ENCODE measurements around the gene RABGGTB.
"Not testable (repeated sequence)": the region's sequence is repeated elsewhere in the genome, so short reads cannot be mapped to it uniquely, and the experiment has no call there.

RABGGTB gene

GRCh38 chr1:75812065-75812464, 26.0 kb downstream of the RABGGTB start:
- DNase-seq (ENCODE audit: extremely low read depth, low read depth), result no peak
- no peak for TF ChIP-seq CTCF (IDR thresholded peaks at IDR 0.05; ENCODE audit: low read depth, low read length, missing control alignments)
- H3K4me3 ChIP-seq (replicated peaks; ENCODE audit: low read depth, low read length), result no peak overlapping the region

GRCh38 chr1:75823596-75823995, 37.5 kb downstream of the RABGGTB start:
- not testable (repeated sequence) for DNase-seq (ENCODE audit: extremely low read depth, low read depth); H3K4me3 ChIP-seq (replicated peaks; ENCODE audit: low read depth, low read length)

GRCh38 chr1:75836528-75837100, 50.6 kb downstream of the RABGGTB start:
- TF ChIP-seq CTCF (IDR thresholded peaks at IDR 0.05; ENCODE audit: low read depth, low read length, missing control alignments), result no peak
- no peak overlapping the region for H3K4me3 ChIP-seq (replicated peaks; ENCODE audit: low read depth, low read length)
- no peak for DNase-seq (ENCODE audit: extremely low read depth, low read depth)

- H3K4me3 ChIP-seq (replicated peaks; ENCODE audit: low read depth, low read length), result no peak overlapping the region
- no peak for DNase-seq (ENCODE audit: extremely low read depth, low read depth)
- no peak for TF ChIP-seq CTCF (IDR thresholded peaks at IDR 0.05; ENCODE audit: low read depth, low read length, missing control alignments)
These were observed 52.0 kb downstream of the RABGGTB start for GRCh38 chr1:75838079-75838478.

- no peak for TF ChIP-seq CTCF (IDR thresholded peaks at IDR 0.05; ENCODE audit: low read depth, low read length, missing control alignments)
- DNase-seq (ENCODE audit: extremely low read depth, low read depth), result no peak
- H3K4me3 ChIP-seq (replicated peaks; ENCODE audit: low read depth, low read length), result no peak overlapping the region
These were observed 55.4 kb downstream of the RABGGTB start for GRCh38 chr1:75841421-75841820.
